ENCODE measurements around the gene ZBTB20.
"Not testable (repeated sequence)": the region's sequence is repeated elsewhere in the genome, so short reads cannot be mapped to it uniquely, and the experiment has no call there.

Gene ZBTB20

DNA sequence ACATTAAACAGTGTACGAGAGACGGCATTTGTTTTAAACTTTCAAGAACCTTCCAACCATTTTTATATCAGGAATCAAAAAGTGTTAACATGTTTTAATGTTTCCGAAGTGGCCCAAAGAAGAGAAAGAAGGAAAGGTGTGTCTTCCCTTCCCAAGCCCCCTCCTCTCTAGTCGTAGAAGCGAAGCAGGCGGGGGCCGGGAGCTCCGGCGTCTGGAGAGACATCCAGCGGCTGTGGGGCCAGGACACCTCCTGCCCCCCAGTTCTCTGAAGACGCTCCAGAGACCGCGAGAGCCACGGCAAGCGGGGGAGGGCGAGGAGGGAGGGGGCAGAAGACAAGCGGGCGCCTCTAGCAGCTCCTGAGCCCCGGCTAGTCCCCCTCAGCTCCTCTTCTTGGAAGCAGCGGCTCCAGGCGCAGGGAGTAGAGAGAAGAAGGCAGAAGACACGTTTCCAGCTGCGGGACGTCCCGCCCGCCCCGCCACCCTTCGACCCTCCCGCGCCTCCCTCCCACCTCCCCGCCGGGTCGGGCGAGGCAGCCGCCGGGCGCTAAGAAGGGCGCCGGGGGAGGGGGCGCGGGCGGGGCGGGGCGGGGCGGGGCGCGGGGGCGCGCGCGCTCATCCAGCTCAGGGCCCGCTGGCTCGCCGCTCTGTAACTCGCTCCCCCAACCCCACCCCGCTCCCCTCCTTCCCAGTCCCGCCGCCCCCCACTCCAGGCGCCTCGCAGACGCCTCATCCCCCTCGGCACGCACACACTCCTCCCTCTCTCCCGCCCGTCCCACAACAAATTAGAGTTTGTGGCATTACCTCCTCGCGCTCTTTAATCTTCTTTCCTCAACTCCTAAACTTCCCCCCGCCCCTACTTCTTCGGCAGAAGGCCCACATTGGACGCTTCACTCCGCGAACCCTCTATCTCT is at the start of gene ZBTB20:
Gene ZBTB20, minus strand, starts transcription at position 871 of the 911 bp plus-strand sequence.
- DNase-seq: no peak

DNA sequence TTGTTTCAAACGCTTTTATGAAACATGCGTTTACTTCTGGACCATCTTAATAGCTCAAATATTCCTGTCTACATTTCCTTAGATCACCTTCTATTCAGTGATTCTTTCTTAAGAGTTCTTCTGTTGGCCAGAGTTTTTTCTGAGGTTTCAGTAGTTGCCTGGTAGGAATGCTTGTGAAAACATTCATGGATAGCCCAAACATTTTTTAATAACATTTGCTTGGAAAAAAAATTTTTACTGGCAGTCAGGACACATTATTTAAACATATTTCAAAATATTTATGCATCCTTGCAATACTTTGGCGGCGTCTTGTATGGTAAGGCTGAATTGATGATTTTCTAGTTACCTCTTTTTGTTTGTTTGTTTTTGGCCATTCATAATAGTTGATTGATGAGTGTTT is 47.4 kb upstream of the ZBTB20 start:
- no peak for DNase-seq

DNA sequence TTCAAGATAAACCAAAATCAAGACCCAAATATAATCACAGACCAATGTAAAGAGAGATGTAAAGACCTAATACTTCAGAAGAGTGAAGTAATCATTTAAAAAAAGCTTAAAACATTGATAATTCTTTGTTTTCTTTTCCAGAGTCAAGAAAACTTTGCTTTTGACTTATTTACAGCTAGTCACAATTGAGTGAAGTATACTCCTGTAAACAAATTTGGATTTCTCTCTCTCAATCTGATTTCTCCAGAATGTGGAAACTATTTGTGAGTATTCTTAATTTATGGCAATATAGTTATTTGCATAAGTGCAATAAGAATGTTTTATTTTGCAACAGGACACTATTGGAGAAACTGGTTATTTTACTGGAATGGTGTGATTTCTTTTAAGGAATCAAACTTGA is 43.7 kb upstream of the ZBTB20 start:
- no peak for DNase-seq

DNA sequence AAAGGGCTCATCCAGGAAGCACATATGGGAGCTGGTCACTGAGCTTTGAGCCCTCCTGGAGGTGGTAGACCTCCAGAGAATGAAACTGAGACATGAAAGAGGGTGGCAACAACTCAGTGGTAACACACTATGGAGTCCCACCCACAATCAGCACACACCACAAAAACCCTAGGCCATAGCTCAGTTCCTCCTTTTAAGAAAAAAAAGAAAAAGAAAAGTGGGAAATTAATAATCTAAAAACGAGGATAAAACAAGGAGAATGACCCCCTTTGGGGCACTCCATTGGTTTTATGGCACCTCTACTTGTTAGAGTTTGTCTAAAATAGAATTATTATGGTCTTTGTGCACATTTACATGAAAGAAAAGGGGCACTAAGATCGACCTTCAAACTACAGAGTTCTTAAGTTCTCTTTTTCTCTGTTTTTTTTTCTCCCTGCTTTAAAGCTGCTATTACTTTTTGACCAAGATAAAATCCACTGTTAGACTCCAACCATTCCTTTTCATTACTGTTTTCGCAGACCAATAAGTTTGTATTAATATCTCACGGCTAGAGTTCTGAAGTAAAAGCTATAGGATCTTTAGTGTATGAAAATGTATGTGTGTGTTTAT is 40.2 kb upstream of the ZBTB20 start:
- no peak for DNase-seq

DNA sequence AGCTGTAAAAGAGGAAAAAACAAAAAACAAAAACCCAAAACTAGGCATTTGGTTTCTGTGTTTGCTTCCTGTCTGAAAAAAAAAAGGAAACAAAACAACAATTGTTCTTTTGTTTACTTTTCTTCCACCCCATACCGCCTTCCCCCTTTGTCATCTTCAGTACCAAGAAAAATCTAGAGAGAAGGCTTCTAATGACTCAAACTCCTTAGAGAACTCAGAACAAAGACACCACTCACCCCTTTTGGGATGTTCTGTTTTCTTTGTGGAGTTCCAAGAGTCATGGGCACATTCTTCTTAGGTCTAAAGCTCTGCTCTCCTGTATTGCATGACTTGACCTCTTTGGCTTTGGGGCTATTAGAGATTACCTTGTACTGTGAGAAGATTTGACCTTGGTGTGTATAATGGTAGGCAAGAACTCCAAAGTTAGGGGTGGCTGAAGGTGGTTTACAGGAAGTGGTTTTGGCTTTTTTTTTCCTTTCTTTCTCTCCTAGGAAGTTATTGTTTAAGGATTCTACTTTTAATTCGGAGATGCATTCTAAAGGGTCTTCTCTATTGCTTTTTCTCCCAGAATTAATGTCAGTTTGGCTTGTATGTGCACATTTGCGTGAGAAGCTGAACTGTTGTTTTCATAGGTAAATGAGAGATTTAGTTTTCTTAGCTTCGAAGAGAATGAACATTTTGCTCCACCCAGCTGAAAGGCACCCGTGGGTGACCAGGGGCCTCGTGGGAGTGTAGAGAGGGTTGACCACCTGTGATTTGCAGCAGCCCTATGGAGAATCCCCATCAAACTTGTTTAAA is 39.5 kb upstream of the ZBTB20 start:
- no peak for DNase-seq

DNA sequence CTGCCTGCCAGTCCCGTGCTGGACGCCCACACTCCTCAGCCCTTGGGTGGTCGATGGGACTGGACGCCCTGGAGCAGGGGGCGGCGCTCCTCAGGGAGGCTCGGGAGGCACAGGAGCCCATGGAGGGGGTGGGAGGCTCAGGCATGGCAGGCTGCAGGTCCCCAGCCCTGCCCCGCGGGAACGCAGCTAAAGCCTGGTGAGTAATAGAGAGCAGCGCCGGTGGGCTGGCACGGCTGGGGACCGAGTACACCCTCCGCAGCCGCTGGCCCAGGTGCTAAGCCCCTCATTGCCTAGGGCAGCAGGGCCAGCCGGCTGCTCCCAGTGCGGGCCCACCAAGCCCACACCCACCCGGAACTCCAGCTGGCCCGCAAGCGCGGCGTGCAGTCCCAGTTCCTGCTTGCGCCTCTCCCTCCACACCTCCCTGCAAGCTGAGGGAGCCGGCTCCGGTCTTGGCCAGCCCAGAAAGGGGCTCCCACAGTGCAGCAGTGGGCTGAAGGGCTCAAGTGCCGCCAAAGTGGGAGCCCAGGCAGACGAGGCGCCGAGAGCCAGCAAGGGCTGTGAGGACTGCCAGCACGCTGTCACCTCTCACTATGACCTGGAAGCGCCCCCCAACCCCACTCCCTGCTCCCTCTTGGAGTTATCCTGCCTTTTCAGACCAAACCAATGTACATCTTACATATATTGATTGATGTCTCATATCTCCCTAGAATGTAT is 37.9 kb upstream of the ZBTB20 start:
- not testable (repeated sequence) for DNase-seq

DNA sequence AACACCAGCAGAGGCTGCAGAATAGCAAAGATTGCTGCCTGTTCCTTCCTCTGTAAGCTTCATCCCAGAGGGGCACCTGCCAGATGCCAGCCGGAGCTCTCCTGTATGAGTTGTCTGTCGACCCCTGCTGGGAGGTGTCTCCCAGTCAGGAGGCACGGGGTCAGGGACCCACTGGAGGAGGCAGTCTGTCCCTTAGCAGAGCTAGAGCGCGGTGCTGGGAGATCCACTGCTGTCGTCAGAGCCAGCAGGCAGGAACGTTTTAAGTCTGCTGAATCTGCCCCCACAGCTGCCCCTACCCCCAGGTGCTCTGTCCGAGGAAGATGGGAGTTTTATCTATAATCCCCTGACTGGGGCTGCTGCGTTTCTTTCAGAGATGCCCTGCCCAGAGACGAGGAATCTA is 31.8 kb upstream of the ZBTB20 start:
- DNase-seq: not testable (repeated sequence)

DNA sequence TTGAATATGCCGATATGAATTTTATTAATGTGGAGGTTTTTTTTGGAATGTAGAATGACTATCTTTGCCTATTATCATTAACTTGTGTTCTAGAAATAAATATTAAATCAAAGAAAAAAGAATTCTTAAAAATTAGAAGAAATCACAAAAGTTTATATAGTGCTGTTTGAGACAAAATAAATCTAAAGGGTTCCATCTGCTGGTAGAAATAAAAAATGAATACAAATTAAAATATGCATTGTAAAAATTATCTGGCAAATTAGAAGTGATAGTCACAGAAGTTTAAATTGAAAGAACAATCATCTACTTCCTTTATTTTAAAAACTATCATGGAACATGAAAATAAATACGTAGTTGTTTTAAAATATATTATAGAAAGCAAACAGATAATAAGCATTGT is 22.7 kb upstream of the ZBTB20 start:
- no peak for DNase-seq

DNA sequence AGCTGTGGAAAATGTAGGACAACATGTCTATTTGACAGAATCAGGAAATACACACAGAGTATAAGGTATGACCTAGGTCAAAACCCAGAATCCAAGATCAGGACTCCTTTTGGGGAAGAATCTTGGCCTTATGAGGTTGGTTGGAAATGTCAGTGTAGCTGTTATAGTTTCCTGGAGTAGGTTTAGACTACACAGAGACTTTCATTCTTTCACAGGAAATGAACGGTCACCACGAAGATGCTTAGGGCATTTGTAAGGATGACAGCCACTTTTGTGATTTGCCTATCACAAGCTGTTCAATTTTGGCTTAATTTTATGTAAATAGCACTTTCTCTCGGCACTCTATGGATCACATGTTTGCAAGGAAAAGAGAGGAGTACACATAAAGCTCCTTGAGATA is 18.6 kb upstream of the ZBTB20 start:
- DNase-seq: no peak

DNA sequence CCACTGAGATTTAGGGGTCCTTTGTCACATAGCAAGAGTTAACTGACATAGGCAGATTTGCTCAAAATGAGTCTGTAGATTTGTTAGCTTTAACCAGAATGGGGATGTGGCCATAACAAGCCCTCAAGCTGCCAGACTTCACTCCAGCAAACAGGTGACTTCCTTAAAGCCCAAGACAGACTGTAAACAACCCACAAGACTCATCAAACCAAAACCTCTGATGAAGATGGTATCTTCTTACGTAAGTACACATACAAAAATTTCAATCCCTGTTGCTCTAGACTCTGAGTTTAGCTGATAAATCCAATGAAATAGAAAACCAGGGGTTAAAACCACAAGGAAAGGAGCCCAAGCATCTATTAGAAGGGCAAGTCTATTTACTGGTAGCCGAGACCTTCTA is 18.2 kb upstream of the ZBTB20 start:
- no peak for DNase-seq

DNA sequence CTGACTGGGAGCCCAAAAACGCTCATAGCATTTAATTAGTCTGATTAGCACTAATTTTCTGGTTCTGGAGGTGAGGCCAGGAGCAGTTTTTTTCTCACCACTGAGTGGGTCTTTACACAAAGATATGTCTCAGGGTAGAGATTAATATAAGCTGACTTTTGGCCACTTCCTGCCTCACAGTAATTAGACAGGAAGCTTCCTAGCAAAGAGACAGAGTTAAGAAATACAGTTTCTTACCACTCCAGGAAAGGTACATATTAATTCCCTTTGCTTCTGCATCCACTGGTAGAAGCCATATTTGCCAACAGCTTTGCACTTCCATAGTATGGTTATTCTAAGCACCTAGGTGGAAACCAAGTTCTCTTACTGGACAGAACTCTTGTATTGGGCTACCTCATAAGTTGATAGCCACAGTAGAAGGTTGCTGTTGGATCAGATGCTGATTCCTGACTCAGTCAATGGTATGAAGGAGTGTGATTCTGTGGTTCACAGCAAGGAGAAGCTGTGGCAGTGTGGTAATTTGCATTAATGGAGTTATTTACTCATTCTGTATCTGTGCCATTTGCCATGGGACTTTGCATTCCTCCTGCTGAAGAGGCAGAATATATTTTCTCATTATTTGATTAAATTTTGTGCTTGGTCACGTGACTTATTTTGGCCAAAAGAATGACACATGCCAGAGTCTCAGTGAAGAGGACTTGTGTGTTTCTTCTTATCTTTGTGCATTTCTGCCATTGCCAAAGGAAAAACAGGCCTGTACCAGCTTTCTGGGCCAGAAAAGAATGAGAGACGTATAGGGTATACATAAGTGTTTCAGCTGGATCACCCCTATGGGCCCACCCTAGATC is 17.5 kb upstream of the ZBTB20 start:
- DNase-seq: no peak

DNA sequence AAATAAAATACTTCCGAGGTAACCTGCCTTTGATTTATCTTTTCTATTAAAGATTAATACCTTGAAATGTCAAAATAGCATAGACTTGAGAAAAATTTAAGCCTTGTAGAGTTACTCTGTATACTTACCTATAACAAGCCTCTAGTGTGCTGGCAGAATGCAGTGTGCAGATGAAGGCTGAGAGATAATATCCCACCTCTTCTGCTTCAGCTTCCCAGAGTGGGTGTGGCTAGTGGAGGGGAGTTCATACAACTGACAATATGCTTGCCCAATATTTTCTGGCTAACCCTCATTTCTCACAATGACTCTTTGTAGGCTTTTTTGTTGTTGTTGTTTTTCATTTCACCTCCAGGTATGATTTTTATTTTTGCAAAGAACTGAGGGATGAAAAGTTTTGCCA is 15.7 kb upstream of the ZBTB20 start:
- no peak for DNase-seq

DNA sequence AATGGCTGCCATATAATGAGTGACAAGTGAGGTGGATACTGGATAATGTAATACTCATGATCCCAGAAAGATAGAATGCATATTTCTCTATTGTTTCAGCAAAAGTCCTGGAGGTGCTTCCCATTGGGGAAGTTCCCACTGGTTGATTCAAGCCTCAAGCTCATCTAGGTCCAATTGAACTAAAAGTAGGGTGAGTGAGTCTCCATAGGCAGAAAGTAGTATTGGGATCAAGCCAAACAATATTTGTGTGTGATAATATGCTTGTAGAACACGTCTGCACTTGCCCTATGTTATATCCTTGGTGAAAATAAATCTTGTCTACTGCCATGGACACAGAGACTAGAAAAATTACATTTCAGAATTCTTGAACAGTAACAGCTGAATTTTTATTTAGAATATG is 14.8 kb upstream of the ZBTB20 start:
- DNase-seq: no peak

DNA sequence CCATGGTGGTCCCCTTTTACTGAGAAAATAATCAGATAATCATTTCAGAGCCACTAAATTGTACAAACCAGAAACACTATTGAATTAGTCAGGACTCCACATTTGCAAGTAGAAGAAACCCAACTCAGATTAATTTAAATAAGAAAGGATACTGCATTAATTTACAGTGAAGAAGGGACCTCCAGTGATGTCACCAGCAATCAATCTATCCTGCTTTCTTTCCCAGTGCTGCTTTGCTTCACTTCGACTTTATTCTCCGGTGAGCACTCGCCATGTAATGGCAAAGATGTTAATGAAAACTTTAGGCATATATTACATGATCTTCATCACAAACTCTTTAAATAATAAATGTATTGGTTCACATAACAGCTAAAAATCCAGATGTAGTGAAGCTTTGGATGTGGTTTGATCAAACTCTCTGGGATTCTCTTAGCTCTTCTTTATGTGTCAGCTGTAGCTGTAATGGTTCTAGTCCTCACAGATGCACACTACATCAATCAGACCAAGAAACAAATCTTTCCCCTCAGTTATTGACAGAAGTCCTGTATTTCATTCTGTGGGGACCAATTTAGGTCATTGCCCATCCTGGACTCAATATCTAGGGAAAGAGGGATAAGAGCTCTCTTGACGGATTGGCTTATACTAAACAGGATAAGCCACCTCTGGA is 14.2 kb upstream of the ZBTB20 start:
- no peak for DNase-seq

DNA sequence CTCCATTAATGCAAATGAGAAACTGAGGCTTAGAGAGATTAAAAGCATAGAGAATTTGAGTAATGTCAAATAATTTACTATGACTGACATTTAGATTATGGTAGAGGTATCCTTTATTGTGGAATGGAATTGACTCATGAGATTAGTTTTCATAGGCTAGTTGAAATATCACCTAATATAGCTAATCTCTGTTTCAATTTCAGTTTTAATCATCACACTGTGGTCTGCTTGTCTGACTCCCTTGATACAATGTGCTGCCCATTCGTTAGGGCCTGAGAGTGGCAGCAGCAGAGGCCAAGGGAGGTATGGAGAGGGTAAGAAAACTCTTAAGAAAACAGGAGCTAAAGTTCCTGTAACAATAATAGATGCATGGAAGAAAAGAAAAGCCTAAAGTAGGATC is 13.2 kb upstream of the ZBTB20 start:
- no peak for DNase-seq

DNA sequence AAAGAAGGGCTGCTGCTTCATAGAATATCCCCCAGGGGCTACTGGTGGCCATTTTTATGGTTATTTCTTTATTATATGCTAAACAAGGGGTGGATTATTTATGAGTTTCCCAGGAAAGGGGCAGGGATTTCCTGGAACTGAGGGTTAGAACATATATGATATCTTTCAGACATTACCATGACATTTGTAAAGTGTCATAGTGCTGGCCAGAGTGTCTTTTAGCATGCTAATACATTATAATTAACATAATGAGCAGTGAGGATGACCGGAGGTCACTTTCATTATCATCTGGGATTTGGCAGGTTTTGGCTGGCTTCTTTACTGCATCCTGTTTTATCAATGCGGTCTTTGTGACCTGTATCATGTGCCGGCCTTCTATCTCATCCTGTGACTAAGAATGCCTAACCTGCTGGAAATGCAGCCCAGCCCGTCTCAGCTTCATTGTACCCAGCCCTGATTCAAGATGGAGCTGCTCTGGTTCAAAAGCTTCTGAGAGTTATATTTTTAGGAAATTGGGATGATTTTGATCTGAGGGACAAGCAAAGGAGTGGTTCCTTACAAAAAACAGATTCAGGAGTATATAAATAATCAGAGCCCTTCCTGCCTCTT is 9.1 kb upstream of the ZBTB20 start:
- DNase-seq: no peak

DNA sequence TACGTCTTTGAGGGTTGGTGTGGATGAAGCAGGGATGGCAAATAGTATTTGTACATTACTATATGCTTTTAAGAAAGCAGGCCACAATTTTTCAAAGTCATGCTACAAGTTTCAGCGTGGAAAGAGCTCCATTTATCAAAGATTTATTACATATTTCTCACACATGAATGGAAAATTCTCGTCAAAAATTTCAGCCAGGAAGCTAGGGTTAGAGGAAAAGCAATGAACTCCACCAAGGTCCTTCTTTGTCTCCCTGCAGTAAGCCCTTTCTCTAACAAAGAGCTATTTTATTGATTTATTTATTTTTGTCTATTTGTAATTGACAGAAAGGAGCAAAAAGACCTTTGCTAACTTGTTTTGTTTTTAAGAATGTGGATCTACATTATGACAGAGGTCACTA is 7.5 kb upstream of the ZBTB20 start:
- no peak for DNase-seq

DNA sequence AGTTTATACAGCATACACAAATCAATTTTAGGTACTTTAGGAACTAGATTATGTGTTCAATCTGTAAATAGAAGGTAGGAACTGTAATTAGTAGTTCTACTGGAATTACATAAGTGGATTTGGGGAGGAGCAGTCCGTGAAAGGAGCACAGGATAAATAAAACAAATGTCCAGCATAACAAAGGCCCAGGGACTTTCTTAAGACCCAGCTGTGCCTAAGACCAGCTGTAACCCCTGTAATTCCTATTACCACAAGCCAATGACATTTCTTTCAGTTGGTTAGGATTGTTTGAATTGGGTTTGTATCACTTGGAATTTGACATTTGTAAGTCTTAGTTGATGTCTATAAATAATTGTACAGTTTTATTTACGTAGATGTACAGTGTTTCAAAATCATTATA is 4.8 kb upstream of the ZBTB20 start:
- no peak for DNase-seq

DNA sequence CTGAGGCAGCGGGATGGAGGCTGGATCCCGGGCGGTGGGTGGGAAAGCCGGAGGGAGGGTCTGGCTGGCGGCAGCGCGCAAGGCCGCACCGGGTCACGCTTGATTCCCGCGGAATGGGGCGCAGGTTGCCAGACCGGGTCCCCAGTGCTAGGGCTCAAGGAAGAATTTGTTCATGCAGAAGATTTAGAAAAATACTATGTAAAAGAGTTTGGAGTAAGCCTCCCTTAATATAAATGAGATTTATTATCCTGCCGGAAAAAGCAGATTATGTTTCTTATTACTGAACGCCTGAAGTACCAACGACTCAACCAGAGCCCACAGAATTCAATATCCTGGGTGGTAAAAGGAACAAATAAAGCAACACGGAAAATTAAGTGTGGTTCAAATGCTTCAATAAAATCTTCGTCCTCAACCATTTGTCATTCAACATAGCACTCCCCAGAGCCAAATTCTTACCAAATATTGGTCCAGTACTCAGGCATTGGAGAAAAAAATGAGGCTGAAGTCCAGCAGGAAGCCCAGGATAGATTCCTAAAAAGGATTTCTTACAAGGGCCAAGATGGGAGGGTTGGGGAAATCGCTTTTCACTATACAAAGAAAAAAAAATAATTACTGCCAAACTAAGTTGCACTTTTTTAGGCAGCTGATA is 1.2 kb upstream of the ZBTB20 start:
- no peak for DNase-seq

DNA sequence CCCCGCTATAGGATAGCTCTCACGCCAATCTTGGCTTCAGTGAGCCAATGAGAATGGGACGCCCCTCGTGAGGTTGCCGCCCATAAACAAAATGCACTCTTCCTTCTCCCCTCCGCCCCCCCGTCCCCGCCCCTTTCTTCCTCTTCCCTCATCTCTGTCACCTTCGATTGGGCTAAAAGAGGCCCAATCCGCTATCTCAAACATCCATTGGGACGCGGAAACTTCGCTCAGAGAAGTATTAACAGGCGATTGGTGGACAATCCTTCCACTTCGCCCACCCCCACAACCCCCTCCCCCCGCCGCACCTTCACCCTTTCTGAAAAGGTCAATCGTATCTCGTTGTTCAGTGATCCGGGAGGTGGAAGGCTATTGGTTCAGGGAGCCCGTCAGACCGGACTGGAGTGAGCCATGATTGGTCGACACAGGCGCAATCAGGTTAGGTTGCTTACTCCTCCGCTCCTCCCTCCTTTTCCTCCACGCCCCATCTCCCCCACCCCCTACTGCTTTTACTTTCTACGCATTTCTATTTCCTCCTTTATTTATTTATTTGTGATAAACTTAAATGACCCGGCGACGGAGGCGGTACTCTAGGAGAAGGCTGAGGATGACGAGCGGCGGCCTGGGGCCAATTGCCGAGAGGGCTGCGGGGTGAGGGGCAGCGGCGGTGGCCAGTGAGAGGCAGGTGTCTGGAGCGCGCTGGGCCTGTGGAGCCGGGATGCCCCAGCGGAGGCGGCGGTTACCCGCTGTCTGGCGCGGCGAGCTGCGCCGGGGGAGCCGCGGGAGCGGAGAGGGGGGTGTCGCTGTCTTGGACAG is 447 bp upstream of the ZBTB20 start:
- peak; percentile 100 for DNase-seq

Measured in NCI-H2081 treated with DMSO at 0.1 percent for 48 hours (cell line).